Muscle layer of duodenum (tissue), 2 donors: ENCODE data around the gene RPN2.
A peak's percentile ranks its signal among the peaks of the same experiment; 100 is the strongest.

Source experiments
- H3K27ac ChIP-seq: one replicate; pipeline ENCODE4 v1.7.0; 2013; ENCODE audit warnings: mild to moderate bottlenecking, low read length
- H3K27me3 ChIP-seq: one replicate; pipeline ENCODE4 v1.7.0; 2013; ENCODE audit warnings: low read depth, mild to moderate bottlenecking, control low read depth, low read length
- H3K36me3 ChIP-seq, 2 donors: one replicate each; pipeline ENCODE4 v1.7.0; 2013; ENCODE audit warnings: low read length in 2 of 2, control low read depth in 1 of 2, mild to moderate bottlenecking in 1 of 2; ENCODE audit not compliant: insufficient read depth in 2 of 2, control insufficient read depth in 1 of 2
- H3K4me1 ChIP-seq, 2 donors: one replicate each; pipeline ENCODE4 v1.7.0; 2013; ENCODE audit warnings: low read length in 2 of 2, mild to moderate bottlenecking in 2 of 2, control low read depth in 1 of 2, moderate library complexity in 1 of 2; ENCODE audit not compliant: insufficient read depth in 2 of 2, control insufficient read depth in 1 of 2
- H3K4me3 ChIP-seq, 2 donors: one replicate each; pipeline ENCODE4 v1.7.0; 2013; ENCODE audit warnings: low read length in 2 of 2, low read depth in 1 of 2, mild to moderate bottlenecking in 1 of 2
- H3K9me3 ChIP-seq, 2 donors: one replicate each; pipeline ENCODE4 v1.7.0; 2013; ENCODE audit warnings: low read length in 2 of 2, control low read depth in 1 of 2, mild to moderate bottlenecking in 1 of 2; ENCODE audit not compliant: control insufficient read depth in 1 of 2
- donor health status: healthy.

The RPN2 gene

DNA sequence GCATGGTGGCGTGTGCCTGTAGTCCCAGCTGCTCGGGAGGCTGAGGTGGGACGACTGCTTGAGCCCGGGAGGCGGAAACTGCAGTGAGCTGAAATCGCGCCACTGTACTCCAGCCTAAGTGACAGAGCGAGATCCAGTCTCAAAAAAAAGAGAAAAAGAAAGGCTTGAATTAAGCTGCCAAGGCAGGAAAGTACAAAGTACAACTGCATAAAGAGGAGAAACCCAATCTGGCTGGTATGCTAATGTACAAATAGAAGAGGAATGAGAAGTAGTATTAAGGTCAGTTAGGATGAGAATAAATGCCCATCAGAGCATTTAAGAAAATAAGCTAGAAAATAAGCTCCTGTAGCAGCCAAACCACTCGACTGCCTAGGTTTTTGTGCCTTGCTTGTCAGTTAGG, 23.1 kb upstream of the RPN2 start:
- no peaks in the 10 kb centered on the region for H3K27me3 ChIP-seq
- H3K9me3 ChIP-seq: no peaks in the 10 kb centered on the region
- no peak overlapping the region for H3K4me3 ChIP-seq
- H3K36me3 ChIP-seq: peaks cover 0 to 6% of the 10 kb centered on the region in 2 donors
- no peak overlapping the region for H3K27ac ChIP-seq
- H3K4me1 ChIP-seq: no peaks in the 10 kb centered on the region

DNA sequence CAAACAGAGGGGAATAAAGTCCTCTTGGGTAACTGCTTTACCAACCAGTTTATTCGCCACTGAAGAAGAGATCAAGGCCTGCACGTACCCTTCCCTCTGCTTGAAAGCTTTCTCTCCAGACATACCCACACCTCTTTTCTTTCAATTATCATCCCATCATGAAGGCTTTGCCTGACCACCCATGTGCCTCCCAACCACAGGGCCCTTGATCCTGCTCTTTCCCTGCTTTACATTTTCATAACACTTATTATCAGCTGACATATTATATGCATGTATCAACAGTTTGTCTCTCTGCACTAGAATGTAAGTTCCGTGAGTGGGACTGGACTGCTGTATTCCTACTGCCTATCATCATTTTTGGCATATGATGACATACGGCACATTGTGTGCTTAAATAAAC, 20.9 kb upstream of the RPN2 start:
- H3K4me3 ChIP-seq: no peak overlapping the region
- H3K36me3 ChIP-seq: no peaks in the 10 kb centered on the region
- H3K27me3 ChIP-seq: no peaks in the 10 kb centered on the region
- H3K9me3 ChIP-seq: no peaks in the 10 kb centered on the region
- no peak overlapping the region for H3K27ac ChIP-seq
- no peaks in the 10 kb centered on the region for H3K4me1 ChIP-seq

DNA sequence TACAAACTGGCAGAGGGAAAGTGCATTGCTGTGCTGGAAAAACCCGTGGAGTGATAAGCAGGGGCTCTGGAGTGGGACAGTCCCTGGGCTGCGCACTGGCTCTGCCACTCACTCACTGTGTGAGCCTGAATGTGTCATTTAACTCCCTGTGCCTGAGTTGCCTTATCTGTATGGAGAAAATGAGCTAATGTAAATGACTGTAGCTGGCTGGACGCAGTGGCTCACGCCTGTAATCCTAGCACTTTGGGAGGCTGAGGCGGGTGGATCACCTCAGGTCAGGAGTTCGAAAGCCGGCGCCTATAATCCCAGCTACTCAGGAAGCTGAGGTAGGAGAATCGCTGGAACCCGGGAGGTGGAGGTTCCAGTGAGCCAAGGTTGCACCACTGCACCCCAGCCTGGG, 18.4 kb upstream of the RPN2 start:
- no peaks in the 10 kb centered on the region for H3K36me3 ChIP-seq

GRCh38 chr20:37161830-37162549, 17.1 kb upstream of the RPN2 start:
- H3K9me3 ChIP-seq: no peaks in the 10 kb centered on the region
- no peak overlapping the region for H3K4me3 ChIP-seq
- no peaks in the 10 kb centered on the region for H3K27me3 ChIP-seq
- no peaks in the 10 kb centered on the region for H3K4me1 ChIP-seq
- H3K27ac ChIP-seq: no peak overlapping the region
- H3K36me3 ChIP-seq: no peaks in the 10 kb centered on the region

More for the DNA sequence above, 18.4 kb upstream of the RPN2 start:
- H3K27ac ChIP-seq: no peak overlapping the region
- H3K4me1 ChIP-seq: no peaks in the 10 kb centered on the region
- no peak overlapping the region for H3K4me3 ChIP-seq
- H3K9me3 ChIP-seq: no peaks in the 10 kb centered on the region
- H3K27me3 ChIP-seq: no peaks in the 10 kb centered on the region

- no peaks in the 10 kb centered on the region for H3K27me3 ChIP-seq
- H3K4me1 ChIP-seq: no peaks in the 10 kb centered on the region
- H3K27ac ChIP-seq: no peak overlapping the region
- no peaks in the 10 kb centered on the region for H3K9me3 ChIP-seq
- H3K36me3 ChIP-seq: peaks cover 3 to 6% of the 10 kb centered on the region in 2 donors
- no peak overlapping the region for H3K4me3 ChIP-seq
Measured at GRCh38 chr20:37162646-37163045, 16.5 kb upstream of the RPN2 start.

GRCh38 chr20:37163832-37164554, 15.1 kb upstream of the RPN2 start:
- no peaks in the 10 kb centered on the region for H3K9me3 ChIP-seq
- peaks cover 3 to 9% of the 10 kb centered on the region in 2 donors for H3K36me3 ChIP-seq
- no peaks in the 10 kb centered on the region for H3K4me1 ChIP-seq
- H3K4me3 ChIP-seq: no peak overlapping the region
- no peaks in the 10 kb centered on the region for H3K27me3 ChIP-seq
- H3K27ac ChIP-seq: no peak overlapping the region

DNA sequence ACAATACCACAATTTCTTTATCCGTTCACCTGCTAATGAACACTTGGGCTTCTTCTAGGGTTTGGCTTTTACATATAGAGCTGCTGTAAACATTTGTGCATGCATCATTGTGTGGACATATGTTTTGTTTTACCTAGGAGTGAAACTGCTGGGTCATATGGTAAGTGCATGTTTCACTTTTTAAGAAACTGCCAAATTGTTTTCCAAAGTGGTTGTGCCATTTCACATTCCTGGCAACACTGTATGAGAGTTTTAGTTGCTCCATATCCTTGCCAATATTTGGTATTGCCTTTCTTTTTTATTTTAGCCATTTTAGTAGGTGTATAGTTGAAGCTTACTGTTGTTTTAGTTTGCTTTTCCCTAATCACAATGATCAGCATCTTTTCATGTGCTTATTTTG, 14.1 kb upstream of the RPN2 start:
- Histone ChIP-seq H3K4me1 (no peaks in the 10 kb centered on the region), H3K27me3 (no peaks in the 10 kb centered on the region), H3K9me3 (no peaks in the 10 kb centered on the region), H3K27ac (no peak overlapping the region), H3K4me3 (no peak overlapping the region), H3K36me3 (peaks cover 3 to 9% of the 10 kb centered on the region in 2 donors)

DNA sequence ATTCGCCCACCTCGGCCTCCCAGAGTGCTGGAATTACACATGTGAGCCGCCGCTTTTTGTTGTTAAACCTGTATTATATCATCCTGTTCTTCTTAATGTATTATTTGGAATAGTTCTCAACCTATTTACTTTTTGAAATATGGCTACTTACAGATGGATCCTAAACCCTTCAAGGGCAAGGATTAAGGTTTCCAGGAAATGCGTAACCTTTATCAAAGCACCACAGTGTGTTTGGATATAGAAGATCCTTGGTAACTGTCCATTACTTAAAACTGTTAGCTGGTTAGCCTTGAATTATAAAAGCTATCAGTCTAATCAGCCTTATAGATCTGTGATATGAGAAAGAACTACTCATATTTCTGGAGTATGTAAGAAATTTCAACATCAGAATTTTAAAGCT, 12.3 kb upstream of the RPN2 start:
- Histone ChIP-seq H3K27me3 (no peaks in the 10 kb centered on the region), H3K36me3 (peaks cover 3 to 19% of the 10 kb centered on the region in 2 donors), H3K9me3 (no peaks in the 10 kb centered on the region), H3K4me3 (no peak overlapping the region), H3K27ac (no peak overlapping the region), H3K4me1 (no peaks in the 10 kb centered on the region)

- no peaks in the 10 kb centered on the region for H3K27me3 ChIP-seq
- peaks cover 0 to 18% of the 10 kb centered on the region in 2 donors for H3K36me3 ChIP-seq
- no peaks in the 10 kb centered on the region for H3K9me3 ChIP-seq
- H3K4me3 ChIP-seq: no peak overlapping the region
- no peak overlapping the region for H3K27ac ChIP-seq
- H3K4me1 ChIP-seq: peaks cover 0 to 2% of the 10 kb centered on the region in 2 donors
Measured at GRCh38 chr20:37172836-37173235, 6.3 kb upstream of the RPN2 start.

GRCh38 chr20:37179683-37180524, 774 bp downstream of the RPN2 start:
- peak overlapping the region; percentile 90 to 97 for H3K4me3 ChIP-seq
- H3K27me3 ChIP-seq: no peaks in the 10 kb centered on the region
- H3K27ac ChIP-seq: peak overlapping the region; percentile 94
- peaks cover 13 to 16% of the 10 kb centered on the region in 2 donors for H3K36me3 ChIP-seq
- peaks cover 3 to 31% of the 10 kb centered on the region in 2 donors for H3K4me1 ChIP-seq
- H3K9me3 ChIP-seq: no peaks in the 10 kb centered on the region

DNA sequence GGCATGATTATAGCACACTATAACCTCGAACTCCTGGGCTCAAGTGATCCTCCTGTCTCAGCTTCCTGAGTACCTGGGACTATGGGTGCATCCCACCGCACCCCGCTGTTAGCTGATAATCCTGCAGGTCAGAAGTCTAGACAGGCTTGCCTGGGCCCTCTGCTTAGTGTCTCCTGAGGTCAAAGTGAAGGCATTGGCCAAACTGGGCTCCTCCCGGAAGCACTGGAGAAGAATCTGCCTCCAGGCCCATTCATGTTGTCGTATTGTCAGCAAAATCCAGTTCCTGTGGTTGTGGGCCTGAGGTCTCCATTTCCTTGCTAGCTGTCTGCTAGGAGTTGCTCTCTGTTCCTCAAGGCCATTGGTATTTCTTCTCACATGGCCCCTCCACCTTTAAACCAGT, 6.6 kb downstream of the RPN2 start:
- peaks cover 28 to 37% of the 10 kb centered on the region in 2 donors for H3K36me3 ChIP-seq
- H3K9me3 ChIP-seq: no peaks in the 10 kb centered on the region
- no peak overlapping the region for H3K27ac ChIP-seq
- no peaks in the 10 kb centered on the region for H3K27me3 ChIP-seq
- no peak overlapping the region for H3K4me3 ChIP-seq
- H3K4me1 ChIP-seq: peaks cover 3 to 35% of the 10 kb centered on the region in 2 donors
